MCF 10A (cell line): ENCODE results near the gene OXSR1. TPM values are rescaled to one million over a fixed set of nuclear protein-coding genes. Genes with fewer than 3 reads are reported as not detected.

Experiments
- BruUV-seq: library from RNA; stranded (reverse); fragments of 400-500 nt; replicated peaks from 2 replicates; lab custom pipeline; 2021; lab: Mats Ljungman, UMichigan
- CTCF ChIA-PET: fragments of 300-600 bp; sonication (Branson Sonifier 250); formaldehyde crosslinking; extraction: SDS; loops from one replicate; lab custom pipeline; 2021; ENCODE audit warnings: antibody characterized with exemption, inconsistent platforms; lab: Yijun Ruan, JAX
- POLR2A ChIA-PET: fragments of 300-600, 350-650 bp; sonication (Branson Sonifier 250); formaldehyde crosslinking; extraction: SDS; loops from one replicate; lab custom pipeline; 2020; ENCODE audit warnings: antibody characterized with exemption, inconsistent platforms; lab: Yijun Ruan, JAX
- DNase-seq: peaks from one replicate; pipeline ENCODE4 v3.0.0-alpha.2; 2018; ENCODE audit not compliant: unreplicated experiment
- H3K27ac Mint-ChIP-seq: one replicate; pipeline ENCODE4 v1.8.0; 2022; ENCODE audit warnings: mild to moderate bottlenecking, low read depth, mixed read lengths; ENCODE audit not compliant: unreplicated experiment
- H3K27me3 Mint-ChIP-seq: one replicate; pipeline ENCODE4 v1.8.0; 2022; ENCODE audit warnings: mixed read lengths; ENCODE audit not compliant: insufficient read depth, unreplicated experiment
- H3K36me3 Mint-ChIP-seq: one replicate; pipeline ENCODE4 v1.8.0; 2022; ENCODE audit warnings: mild to moderate bottlenecking, moderate library complexity, mixed read lengths; ENCODE audit not compliant: insufficient read depth, unreplicated experiment
- H3K4me1 Mint-ChIP-seq: one replicate; pipeline ENCODE4 v1.8.0; 2022; ENCODE audit warnings: mixed read lengths; ENCODE audit not compliant: insufficient read depth, unreplicated experiment
- H3K4me3 Mint-ChIP-seq: one replicate; pipeline ENCODE4 v1.8.0; 2022; ENCODE audit warnings: mild to moderate bottlenecking, moderate library complexity, mixed read lengths; ENCODE audit not compliant: unreplicated experiment
- H3K9me3 Mint-ChIP-seq: one replicate; pipeline ENCODE4 v1.8.0; 2022; ENCODE audit warnings: mixed read lengths; ENCODE audit not compliant: unreplicated experiment
- intact Hi-C: fragments of 100-400 bp; cut with micrococcal nuclease; formaldehyde crosslinking; loops from 2 replicates; pipeline ENCODE4 v1.14.1; 2022
- total RNA-seq: library from RNA; stranded (reverse); gene quantifications from 2 replicates; pipeline ENCODE4 v1.2.3, GENCODE V29; 2022
- TF ChIP-seq, protein P1 (sequence below): fragments of 200-600 bp; IDR thresholded peaks from one replicate; pipeline ENCODE4 v1.8.0; 2022; ENCODE audit warnings: antibody characterized with exemption, mild to moderate bottlenecking; ENCODE audit not compliant: unreplicated experiment

The OXSR1 gene
- total RNA-seq, 1 experiment from 2014 or later: 75.5 TPM

DNA sequence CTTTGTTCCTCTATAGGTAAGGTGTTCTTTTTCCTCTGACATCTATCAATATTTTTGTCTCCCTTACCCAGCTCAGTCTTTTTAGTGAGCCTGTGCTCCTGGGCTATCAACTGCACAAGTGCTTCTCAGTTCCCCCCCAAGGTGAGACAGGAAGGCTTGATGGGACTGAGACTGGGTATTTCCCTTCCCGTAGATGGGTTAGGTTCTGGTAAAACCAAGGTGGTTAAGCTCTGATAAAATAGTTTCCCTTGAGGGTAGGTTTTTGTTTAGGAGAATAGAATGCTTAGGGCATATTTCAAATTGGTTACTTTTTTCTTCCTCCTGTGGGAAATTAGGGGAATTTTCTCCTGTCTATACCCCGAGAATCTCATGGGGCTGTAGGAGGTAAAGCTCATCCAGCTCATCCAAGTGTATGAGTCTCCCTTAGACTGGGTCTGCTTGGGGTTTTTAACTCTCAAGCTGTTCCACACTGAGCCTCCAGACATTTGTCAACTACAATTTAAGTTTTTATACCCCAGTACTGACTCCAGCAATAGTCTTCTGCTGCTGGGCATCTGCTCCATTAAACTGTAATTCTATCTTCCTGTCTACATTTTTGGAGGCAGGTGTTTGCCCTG is 44.9 kb downstream of the OXSR1 start:
- Mint-ChIP-seq H3K9me3 (no peaks in the 10 kb centered on the region), H3K4me1 (peaks cover 10% of the 10 kb centered on the region), H3K4me3 (no peak overlapping the region), H3K36me3 (peaks cover 38% of the 10 kb centered on the region), H3K27me3 (no peaks in the 10 kb centered on the region), H3K27ac (no peak overlapping the region)
- POLR2A ChIA-PET: no interaction called here
- TF ChIP-seq, protein P1, sequence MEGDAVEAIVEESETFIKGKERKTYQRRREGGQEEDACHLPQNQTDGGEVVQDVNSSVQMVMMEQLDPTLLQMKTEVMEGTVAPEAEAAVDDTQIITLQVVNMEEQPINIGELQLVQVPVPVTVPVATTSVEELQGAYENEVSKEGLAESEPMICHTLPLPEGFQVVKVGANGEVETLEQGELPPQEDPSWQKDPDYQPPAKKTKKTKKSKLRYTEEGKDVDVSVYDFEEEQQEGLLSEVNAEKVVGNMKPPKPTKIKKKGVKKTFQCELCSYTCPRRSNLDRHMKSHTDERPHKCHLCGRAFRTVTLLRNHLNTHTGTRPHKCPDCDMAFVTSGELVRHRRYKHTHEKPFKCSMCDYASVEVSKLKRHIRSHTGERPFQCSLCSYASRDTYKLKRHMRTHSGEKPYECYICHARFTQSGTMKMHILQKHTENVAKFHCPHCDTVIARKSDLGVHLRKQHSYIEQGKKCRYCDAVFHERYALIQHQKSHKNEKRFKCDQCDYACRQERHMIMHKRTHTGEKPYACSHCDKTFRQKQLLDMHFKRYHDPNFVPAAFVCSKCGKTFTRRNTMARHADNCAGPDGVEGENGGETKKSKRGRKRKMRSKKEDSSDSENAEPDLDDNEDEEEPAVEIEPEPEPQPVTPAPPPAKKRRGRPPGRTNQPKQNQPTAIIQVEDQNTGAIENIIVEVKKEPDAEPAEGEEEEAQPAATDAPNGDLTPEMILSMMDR: no peak
- intact Hi-C loops: no loop called here
- no peak for DNase-seq
- no TSS peak for BruUV-seq
- CTCF ChIA-PET: interaction anchor here (0.5 to 2.1 kb wide), 4 partner anchors 11 to 896 kb away, joined by 3 to 7 read pairs (median 3); no protein-coding TSS in a partner anchor

DNA sequence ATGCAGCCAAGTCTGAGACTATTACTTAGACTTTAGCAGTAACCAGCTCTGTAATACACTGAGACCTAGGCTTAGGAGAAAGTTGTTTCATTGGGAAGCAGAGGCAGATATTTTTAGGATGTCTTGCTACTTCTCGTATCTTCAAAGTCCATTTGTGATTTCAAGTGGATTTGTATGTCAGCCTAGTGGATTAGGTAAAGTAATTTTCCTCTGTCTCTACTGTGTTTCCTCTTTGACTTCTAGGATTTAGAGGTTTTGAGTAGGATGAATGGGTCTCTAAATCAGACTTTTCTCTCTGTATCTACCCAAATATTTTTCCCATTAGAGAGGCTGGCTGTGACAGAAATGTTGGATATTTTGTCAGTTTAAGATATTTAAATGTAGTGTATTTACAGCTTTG is 46.8 kb downstream of the OXSR1 start:
- H3K27me3 Mint-ChIP-seq: no peaks in the 10 kb centered on the region
- H3K4me1 Mint-ChIP-seq: peaks cover 10% of the 10 kb centered on the region
- H3K27ac Mint-ChIP-seq: no peak overlapping the region
- ChIA-PET POLR2A (interaction anchor here (0.6 to 1.9 kb wide), 3 partner anchors 14 to 75 kb away, joined by 3 to 5 read pairs (median 3); partner anchors contain the start of gene ACAA1), CTCF (interaction anchor here (2.1 kb wide), 1 partner anchor 9 kb away, joined by 7 read pairs; no protein-coding TSS in a partner anchor)
- H3K36me3 Mint-ChIP-seq: peaks cover 46% of the 10 kb centered on the region
- TF ChIP-seq, protein P1: no peak
- no TSS peak for BruUV-seq
- no peak for DNase-seq
- H3K9me3 Mint-ChIP-seq: no peaks in the 10 kb centered on the region
- no peak overlapping the region for H3K4me3 Mint-ChIP-seq
- intact Hi-C loops: no loop called here

DNA sequence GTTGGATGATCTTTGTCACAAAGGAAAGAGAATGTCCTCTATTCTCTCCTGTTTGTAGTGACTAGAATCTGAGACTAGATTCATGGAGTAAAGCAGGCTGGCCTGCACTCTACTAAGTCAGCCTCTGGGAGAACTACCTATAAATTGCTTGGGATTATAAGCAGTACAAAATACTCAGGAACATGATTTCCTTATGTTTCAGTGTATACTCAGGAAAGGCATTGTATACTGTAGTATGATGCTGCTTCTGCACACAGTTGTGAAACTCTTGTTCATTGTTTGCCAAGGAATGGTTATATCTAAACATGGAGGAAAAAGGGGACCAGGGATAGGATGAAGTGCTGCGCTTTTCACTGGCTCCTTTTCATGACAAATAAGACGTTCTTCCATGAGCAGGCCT is 49.2 kb downstream of the OXSR1 start:
- no TSS peak for BruUV-seq
- Mint-ChIP-seq H3K27ac (no peak overlapping the region), H3K4me3 (no peak overlapping the region), H3K4me1 (peaks cover 10% of the 10 kb centered on the region), H3K36me3 (peaks cover 45% of the 10 kb centered on the region), H3K9me3 (no peaks in the 10 kb centered on the region), H3K27me3 (no peaks in the 10 kb centered on the region)
- ChIA-PET CTCF (no interaction called here), POLR2A (interaction anchor here (0.8 to 1.6 kb wide), 3 partner anchors 17 to 360 kb away, joined by 3 to 4 read pairs (median 3); no protein-coding TSS in a partner anchor)
- intact Hi-C loops: no loop called here
- TF ChIP-seq, protein P1: no peak
- DNase-seq: no peak

DNA sequence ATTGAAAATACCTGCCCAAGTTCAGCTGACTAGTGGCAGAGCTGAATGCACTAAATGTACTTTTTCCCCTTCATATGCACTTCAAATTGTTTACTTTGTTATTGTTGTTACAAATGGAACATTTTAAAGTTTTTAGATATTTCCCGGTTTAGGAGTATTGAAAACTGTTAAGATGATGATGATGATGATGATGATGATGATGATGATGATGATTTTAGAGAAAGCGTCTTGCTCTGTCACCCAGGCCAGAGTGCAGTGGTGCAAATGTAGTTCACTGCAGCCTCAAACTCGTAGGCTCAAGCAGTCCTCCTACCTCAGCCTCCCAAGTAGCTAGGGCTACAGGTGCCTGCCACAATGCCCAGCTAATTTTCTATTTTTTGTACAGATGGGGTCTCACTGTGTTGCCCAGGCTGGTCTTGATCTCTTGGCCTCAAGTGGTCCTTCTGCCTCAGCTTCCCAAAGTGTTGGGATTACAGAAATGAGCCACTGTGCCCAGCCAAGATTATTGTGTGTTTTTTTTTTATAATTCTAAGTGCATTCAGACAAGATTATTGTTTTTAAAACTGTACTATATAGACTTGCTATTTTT is 54.4 kb downstream of the OXSR1 start:
- no peak overlapping the region for H3K27ac Mint-ChIP-seq
- peaks cover 11% of the 10 kb centered on the region for H3K4me1 Mint-ChIP-seq
- CTCF ChIA-PET: interaction anchor here (0.6 to 1.5 kb wide), 4 partner anchors 21 to 216 kb away, joined by 3 to 5 read pairs (median 4); partner anchors contain the start of gene XYLB
- H3K9me3 Mint-ChIP-seq: no peaks in the 10 kb centered on the region
- intact Hi-C loops: no loop called here
- H3K4me3 Mint-ChIP-seq: no peak overlapping the region
- TF ChIP-seq, protein P1: no peak
- H3K36me3 Mint-ChIP-seq: peaks cover 79% of the 10 kb centered on the region
- no peaks in the 10 kb centered on the region for H3K27me3 Mint-ChIP-seq
- no TSS peak for BruUV-seq
- POLR2A ChIA-PET: interaction anchor here (0.8 to 1.4 kb wide), 3 partner anchors 14 to 83 kb away, joined by 3 to 5 read pairs (median 4); partner anchors contain the start of gene ACAA1
- DNase-seq: no peak
